HG02840 (cell line): Measurements from ENCODE around the gene DCAF4.

Source experiments
- ATAC-seq: cut with Tn5 transposase; IDR thresholded peaks from one replicate; pipeline ENCODE4 v1.9.1; 2021; ENCODE audit warnings: mild to moderate bottlenecking, moderate library complexity, moderate number of reproducible peaks; ENCODE audit not compliant: unreplicated experiment, low FRiP score

DCAF4 gene

DNA sequence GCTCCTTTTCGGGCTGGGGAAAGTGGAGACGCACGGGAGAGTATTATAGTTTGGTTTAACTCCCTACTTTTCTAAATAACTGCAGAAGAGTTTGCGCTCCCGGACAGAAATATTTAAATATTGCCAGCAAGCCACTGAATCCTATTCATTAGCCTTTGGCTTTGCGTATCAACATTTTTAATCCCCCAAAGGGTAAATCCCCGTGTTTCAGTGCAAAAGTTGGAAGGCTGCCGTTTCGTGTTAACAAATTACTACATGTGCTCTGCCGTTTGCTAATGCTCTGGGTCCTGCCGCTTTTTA lies 32.0 kb upstream of the DCAF4 start:
- no peak for ATAC-seq

- no peak for ATAC-seq
These were observed 31.5 kb upstream of the DCAF4 start for GRCh38 chr14:72894623-72895378.

DNA sequence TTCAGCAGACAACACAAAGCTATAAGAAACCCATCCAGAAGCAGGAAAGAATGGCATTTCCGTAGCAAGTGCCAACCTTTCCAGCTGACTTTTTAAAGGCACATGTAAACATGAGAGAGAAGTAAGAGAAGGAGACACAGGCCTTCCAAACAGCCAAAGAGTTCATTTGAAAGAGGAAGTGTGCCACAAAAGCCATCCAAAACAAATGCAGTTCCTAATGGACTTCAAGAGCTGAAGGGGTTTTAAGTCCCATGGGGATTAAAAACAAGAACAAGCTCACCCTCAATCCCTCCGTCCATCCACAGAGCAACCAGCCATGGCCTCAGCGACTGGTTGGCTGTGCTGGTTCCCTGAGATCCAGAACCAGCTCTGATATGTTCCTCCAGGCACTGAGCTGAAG lies 27.8 kb upstream of the DCAF4 start:
- ATAC-seq, result no peak

DNA sequence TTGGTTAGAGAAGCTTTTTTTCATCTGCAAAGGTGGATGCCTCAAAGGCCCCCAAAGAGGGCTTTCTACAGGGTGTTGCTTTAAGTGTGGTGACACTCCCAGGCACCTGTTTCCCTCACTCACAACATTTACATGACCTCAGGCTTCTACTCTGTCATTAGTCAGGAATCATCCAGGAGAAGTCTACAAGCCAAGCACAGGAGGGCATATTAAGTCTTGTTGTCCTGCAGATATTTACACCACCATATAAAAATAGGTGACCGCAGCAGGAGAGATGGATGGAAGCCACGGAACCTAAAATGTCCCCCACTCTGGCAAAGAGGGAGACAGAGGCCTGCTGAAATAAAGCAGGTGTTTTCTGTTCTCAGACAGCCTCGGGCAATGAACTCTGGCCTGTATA lies 24.9 kb upstream of the DCAF4 start:
- ATAC-seq, result no peak

- ATAC-seq, result no peak
These were observed 23.3 kb upstream of the DCAF4 start for GRCh38 chr14:72902801-72903530.

DNA sequence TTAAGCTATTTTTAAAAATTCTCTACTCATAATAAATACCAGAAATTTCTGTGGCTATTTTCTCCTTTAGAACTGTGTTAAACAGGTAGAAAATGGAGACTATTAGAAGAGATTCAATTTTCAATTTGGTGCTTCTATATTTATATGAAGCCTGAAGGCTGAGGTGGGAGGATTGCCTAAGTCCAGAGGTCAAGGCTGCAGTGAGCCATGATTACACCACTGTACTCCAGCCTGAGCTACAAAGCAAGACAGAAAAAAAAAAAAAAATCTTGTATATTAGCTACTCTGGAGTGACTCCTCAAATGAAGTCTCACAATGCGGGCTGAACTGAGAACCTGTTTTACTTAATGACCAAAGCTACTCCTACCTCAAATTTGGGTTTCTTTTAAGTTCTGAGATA lies 22.5 kb upstream of the DCAF4 start:
- no peak for ATAC-seq

GRCh38 chr14:72904218-72904617 lies 22.0 kb upstream of the DCAF4 start:
- ATAC-seq, result no peak

- ATAC-seq, result no peak
These were observed 21.3 kb upstream of the DCAF4 start for GRCh38 chr14:72904840-72905561.

DNA sequence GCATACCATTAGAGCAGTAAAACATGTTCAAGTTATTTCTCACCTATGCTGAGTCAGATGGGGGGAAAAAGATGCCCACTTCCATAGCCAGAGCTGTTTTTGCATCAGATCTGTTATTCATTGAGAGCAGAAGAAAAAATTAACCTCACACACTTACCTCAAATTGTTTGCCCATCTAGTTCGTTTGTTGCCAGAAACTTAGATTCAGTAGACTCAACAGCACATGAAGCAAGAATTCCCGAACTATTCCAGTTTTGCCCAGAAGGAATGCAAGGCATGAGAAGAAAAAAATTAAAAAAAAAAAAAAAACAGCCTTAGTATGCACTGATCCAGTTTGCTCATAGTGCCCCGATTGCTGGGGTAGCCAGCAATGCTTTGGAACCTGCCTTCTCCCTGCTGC lies 19.9 kb upstream of the DCAF4 start:
- no peak for ATAC-seq

DNA sequence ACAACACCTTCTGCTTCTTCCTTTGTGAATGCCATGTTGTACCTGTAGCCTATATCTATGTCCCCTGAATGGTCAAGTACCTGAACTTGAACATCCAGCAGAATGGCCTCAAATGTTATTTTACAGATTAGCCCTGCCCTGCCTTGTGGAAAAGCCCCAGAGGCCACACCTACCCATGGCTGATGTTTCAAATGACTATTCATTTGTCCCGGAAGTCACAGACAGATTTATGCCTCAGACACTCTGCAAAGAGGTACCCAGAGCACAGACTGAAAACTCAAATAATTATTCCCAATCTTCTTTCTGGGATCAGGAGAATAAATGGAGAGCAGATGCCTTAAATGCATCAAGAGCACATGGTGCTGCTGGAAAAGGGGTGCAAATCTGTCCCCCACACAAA lies 19.4 kb upstream of the DCAF4 start:
- no peak for ATAC-seq

GRCh38 chr14:72907886-72908285 lies 18.4 kb upstream of the DCAF4 start:
- ATAC-seq, result no peak

- ATAC-seq, result no peak
These were observed 17.1 kb upstream of the DCAF4 start for GRCh38 chr14:72909163-72909562.

DNA sequence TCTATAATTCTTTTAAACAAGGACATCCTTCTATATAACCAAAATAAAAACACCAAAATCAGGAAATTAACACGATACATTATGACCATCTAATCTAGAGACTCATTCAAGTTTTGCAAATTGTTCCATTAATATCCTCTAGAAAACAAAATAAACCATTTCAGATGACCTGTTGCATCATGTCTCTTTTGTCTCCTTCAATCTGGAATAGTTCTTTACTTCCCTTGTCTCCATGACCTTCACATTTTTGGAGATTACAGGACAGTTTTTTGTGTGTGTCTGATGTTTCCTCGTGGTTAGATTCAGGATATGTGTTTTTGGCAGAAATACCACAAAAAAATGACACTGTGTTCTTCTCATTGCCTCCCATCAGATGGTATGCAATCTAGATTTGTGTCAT lies 12.5 kb upstream of the DCAF4 start:
- ATAC-seq, result no peak

DNA sequence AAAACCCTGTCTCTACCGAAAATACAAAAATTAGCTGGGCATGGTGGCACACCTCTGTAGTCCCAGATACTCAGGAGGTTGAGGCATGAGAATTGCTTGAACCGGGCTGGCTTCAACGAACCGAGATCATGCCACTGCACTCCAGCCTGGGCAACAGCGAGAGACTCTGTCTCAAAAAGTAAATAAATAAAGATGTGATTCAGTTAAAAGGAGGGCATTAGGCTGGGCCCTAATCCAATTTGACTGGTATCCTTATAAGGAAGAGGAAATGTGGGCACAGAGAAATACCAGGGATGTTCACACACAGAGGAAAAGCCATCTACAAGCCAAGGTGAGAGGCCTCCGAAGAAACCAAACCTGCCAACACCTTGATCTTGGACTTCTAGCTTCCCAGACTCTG lies 10.1 kb upstream of the DCAF4 start:
- no peak for ATAC-seq

GRCh38 chr14:72917094-72917802 lies 9.0 kb upstream of the DCAF4 start:
- no peak for ATAC-seq

DNA sequence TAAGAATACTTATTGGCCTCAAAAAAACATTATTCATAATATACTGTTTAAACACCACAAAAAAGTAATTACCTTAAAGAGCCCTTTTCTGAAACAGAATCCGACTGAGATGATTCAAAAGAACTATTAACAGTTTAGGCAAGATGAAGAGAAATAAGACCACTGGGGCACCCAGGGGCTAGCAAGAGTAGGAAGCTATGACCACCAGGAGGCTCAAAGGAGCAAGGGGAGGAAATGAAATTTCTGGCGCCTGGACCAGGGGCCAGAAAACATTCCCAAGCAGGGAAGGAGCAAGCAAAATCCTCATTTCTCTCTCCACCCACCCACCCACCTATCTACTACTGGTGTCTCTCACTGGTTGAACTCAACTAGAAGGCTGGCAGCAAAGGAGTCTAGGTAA lies 6.3 kb upstream of the DCAF4 start:
- ATAC-seq, result no peak

- ATAC-seq, result no peak
These were observed 4.9 kb upstream of the DCAF4 start for GRCh38 chr14:72921396-72921795.

DNA sequence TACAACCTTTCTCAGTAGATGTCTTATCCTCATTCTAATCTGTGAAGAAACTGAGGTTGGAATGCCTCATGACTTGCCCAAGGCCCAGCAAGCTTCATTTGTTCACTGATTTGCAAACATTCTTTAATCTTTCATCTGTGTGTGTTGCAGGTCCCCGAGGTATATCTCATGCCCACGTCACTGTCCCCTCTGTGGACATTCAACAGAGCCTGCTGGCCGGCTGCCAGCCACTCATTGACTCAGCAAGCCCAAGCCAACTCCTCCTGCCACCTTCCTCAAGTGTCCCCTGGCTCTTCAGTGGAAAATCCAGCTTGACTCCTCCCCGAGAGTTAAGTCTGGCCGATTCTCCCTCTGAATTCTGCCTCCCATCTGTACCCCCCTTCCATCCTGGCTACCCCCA lies 1.9 kb upstream of the DCAF4 start:
- ATAC-seq, result no peak

DNA sequence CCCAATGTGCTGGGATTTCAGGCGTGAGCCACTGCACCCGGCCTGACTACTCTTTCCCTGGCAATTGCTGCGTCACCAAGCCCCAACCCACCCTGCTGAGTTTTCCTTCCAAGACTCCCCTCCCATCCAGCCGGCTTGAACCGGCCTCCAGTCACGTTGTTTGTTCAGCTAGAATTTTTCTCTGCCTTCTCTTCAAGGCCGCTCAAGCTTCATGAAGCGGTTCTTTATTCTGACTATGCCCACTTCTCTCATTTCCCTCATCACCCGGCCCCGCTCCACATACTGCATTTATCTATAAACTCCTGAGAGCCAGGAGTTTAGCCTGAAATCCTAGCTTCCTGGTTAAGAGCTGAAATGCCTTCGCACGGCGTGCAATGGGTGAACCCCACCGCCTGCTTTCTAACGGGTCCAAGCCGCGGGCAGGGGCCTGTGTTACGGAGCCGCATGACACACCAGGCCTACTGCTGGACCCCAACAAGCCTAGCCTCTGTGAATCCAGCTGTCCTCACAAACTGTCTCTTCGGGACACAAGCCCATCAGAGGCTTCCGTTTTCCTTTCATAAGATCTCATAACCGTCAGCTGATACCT lies 999 bp upstream of the DCAF4 start:
- ATAC-seq, result no peak

GRCh38 chr14:72925815-72926291 lies 411 bp upstream of the DCAF4 start:
- ATAC-seq, result peak; percentile 16

DNA sequence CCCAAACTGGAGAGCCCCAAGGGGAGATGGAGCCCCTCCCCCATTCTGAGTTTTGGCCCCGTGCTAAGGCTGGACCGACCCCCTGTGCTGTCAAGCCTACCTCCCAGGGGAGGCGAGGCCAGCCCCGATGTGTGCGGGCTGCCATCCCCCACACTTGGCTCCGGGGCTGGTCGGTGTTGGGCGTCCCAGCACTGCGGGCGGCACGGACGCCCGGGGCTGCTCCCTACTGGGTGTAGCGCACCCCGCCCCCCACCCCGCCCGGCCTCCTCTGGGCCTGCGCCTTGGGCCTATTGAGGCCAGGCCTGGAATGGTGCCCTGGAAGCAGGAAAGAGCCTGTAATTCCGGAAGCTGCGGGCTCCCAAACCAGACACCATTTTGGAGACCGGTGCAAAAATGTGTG lies 2.6 kb downstream of the DCAF4 start:
- no peak for ATAC-seq
